Liver (tissue), 10 donors: ENCODE measurements around the gene ZNF860. TPM values are rescaled to one million over a fixed set of nuclear protein-coding genes. Genes with fewer than 3 reads are reported as not detected.
A peak's percentile ranks its signal among the peaks of the same experiment; 100 is the strongest.

ENCODE experiments used
- DNase-seq: peaks from one replicate; pipeline ENCODE4 v3.0.0-alpha.2; 2017; ENCODE audit warnings: low spot score
- H3K27ac ChIP-seq, 2 donors: one replicate each; pipeline ENCODE4 v1.7.0; 2013; ENCODE audit warnings: inconsistent platforms in 2 of 2, low read length in 2 of 2, control low read depth in 1 of 2, low read depth in 1 of 2, mild to moderate bottlenecking in 1 of 2
- H3K27me3 ChIP-seq, 4 donors: one replicate each; pipeline versions ENCODE4 v1.6.1 to v1.7.0; 2013; ENCODE audit warnings: low read length in 3 of 4, inconsistent platforms in 1 of 4, mild to moderate bottlenecking in 1 of 4, moderate library complexity in 1 of 4; ENCODE audit not compliant: control insufficient read depth in 4 of 4, insufficient read depth in 4 of 4
- H3K36me3 ChIP-seq, 4 donors: one replicate each; pipeline versions ENCODE4 v1.6.1 to v1.7.0; 2013; ENCODE audit warnings: low read length in 3 of 4, mild to moderate bottlenecking in 3 of 4, low read depth in 1 of 4, moderate library complexity in 1 of 4; ENCODE audit not compliant: control insufficient read depth in 4 of 4, insufficient read depth in 3 of 4
- H3K4me1 ChIP-seq, 4 donors: one replicate each; pipeline versions ENCODE4 v1.6.1 to v1.7.0; 2013; ENCODE audit warnings: low read length in 3 of 4, mild to moderate bottlenecking in 3 of 4, moderate library complexity in 1 of 4; ENCODE audit not compliant: control insufficient read depth in 4 of 4, insufficient read depth in 4 of 4
- H3K4me3 ChIP-seq, 3 donors: one replicate each; pipeline versions ENCODE4 v1.6.1 to v1.7.0; 2013; ENCODE audit warnings: low read length in 3 of 3, control low read depth in 1 of 3, low read depth in 1 of 3, mild to moderate bottlenecking in 1 of 3
- H3K9ac ChIP-seq, 2 donors: one replicate each; pipeline ENCODE4 v1.7.0; 2013; ENCODE audit warnings: low read length in 2 of 2, mild to moderate bottlenecking in 2 of 2, moderate library complexity in 2 of 2, control low read depth in 1 of 2, low read depth in 1 of 2
- H3K9me3 ChIP-seq, 4 donors: one replicate each; pipeline versions ENCODE4 v1.6.1 to v1.7.0; 2013; ENCODE audit warnings: low read length in 3 of 4; ENCODE audit not compliant: control insufficient read depth in 4 of 4
- HNF4A ChIP-seq, 2 donors: conservative IDR thresholded peaks; 2 replicates each; pipeline ENCODE4 v1.6.1; 2016; ENCODE audit warnings: antibody characterized with exemption in 2 of 2, mild to moderate bottlenecking in 2 of 2
- RAD21 ChIP-seq, 2 donors: IDR thresholded peaks; 2 replicates each; pipeline ENCODE4 v1.6.1; 2016; ENCODE audit warnings: antibody characterized with exemption in 2 of 2, mild to moderate bottlenecking in 2 of 2
- WGBS: extraction: QIAGEN DNeasy Blood & Tissue Kit; methylation state at CpG from one replicate; pipeline ENCODE4 v1.1.7; 2013; 5-methylcytosine and 5-hydroxymethylcytosine counted together
- polyA plus RNA-seq, 2 donors: library from polyadenylated mRNA; stranded (reverse) in 1 of 2; unstranded in 1 of 2; fragments of 200-250 nt in 1 of 2; fragments of >200 nt in 1 of 2; fragmentation: Nextera tagmentation in 1 of 2; extraction: Ambion mirVana in 1 of 2; gene quantifications; one replicate each; pipeline versions ENCODE4 v1.2.1 to v1.2.3, GENCODE V29; 2013 to 2015
- small RNA-seq: library from RNA; depleted of rRNA; stranded (forward); fragments of <200 nt; gene quantifications from one replicate; pipeline ENCODE3, GENCODE V24; 2014
- total RNA-seq, 2 donors: library from RNA; depleted of rRNA; stranded (reverse); fragments of >200 nt; gene quantifications; one replicate each; pipeline ENCODE4 v1.2.3, GENCODE V29; 2014
- donor health status: healthy.
- donor health status: healthy.
- donor health status: healthy.
- donor health status: healthy.
- donor health status: healthy.

Gene ZNF860
- total and polyA plus RNA-seq, 4 donors = 0.10 to 0.42 (median 0.17) TPM; not detected in 1

GRCh38 chr3:32041316-32041715, 59.8 kb downstream of the ZNF860 start:
- Histone ChIP-seq H3K9me3 (peaks cover 0 to 5% (median 4%) of the 10 kb centered on the region in 4 donors), H3K27me3 (peaks cover 0 to 24% (median 5%) of the 10 kb centered on the region in 4 donors), H3K4me1 (peaks cover 0 to 13% (median 11%) of the 10 kb centered on the region in 4 donors), H3K4me3 (no peak overlapping the region), H3K9ac (no peak overlapping the region), H3K36me3 (no peaks in the 10 kb centered on the region), H3K27ac (no peak overlapping the region)
- DNase-seq = no peak
- WGBS = 59% methylated on average over 4 of the region's 4 CpGs
- TF ChIP-seq HNF4A (conservative IDR thresholded peaks at IDR 0.05) = peak in 1 of 2 donors; percentile 29
- TF ChIP-seq RAD21 (IDR thresholded peaks at IDR 0.05) = no peak

Small RNAs within 50 kb of the gene (small RNA-seq; reads per million reads assigned to genes)
- not detected for gene RF00402

Other genes starting within 250 kb of the ZNF860 start
- gene OSBPL10, start 488 bp upstream of the ZNF860 start, total RNA-seq = 1 to 10 TPM in 1 of 2 donors, under 1 TPM in 1; 0.75 to 4.0 TPM
- 1 to 10 TPM; 1.4 to 1.9 TPM for gene OSBPL10, start 488 bp upstream of the ZNF860 start, polyA plus RNA-seq
- gene GPD1L, start 124.9 kb downstream of the ZNF860 start, total RNA-seq = 1 to 10 TPM; 4.6 to 5.0 TPM
- gene GPD1L, start 124.9 kb downstream of the ZNF860 start, polyA plus RNA-seq = 1 to 10 TPM; 1.4 to 1.5 TPM